ENCODE results near the gene LPA. TPM values are rescaled to one million over a fixed set of nuclear protein-coding genes. Genes with fewer than 3 reads are reported as not detected.

LPA gene
- total RNA-seq: not detected in 2 replicates

GRCh38 chr6:160664198-160664597, at the start of gene LPA:
Gene LPA, minus strand, starts transcription at chr6:160664275. Its CDS starts 61 bp downstream, at chr6:160664214.

GRCh38 chr6:160701918-160702680, 38.0 kb upstream of the LPA start, which contains the start of gene PLG:
Gene PLG, plus strand, starts transcription at chr6:160702244. Its CDS starts 61 bp downstream, at chr6:160702305.

Other genes with a start within 250 kb of the LPA start
- gene PLG, start 38.0 kb upstream of the LPA start, total RNA-seq: not detected in 2 replicates